Measurements from ENCODE around the gene UBE2C. TPM values are rescaled to one million over a fixed set of nuclear protein-coding genes. Genes with fewer than 3 reads are reported as not detected.
"Not testable (repeated sequence)": the region's sequence is repeated elsewhere in the genome, so short reads cannot be mapped to it uniquely, and the experiment has no call there.

UBE2C gene
- total and polyA plus RNA-seq, 5 donors from 2014 or later, result 1.2 to 10.0 (median 3.8) TPM

- H3K27me3 ChIP-seq (ENCODE audit: control insufficient read depth, insufficient read depth, low read length), result no peaks in the 10 kb centered on the region
- peaks cover 0 to 17% (median 8%) of the 10 kb centered on the region in 4 donors for H3K4me1 Mint-ChIP-seq
- H3K27ac Mint-ChIP-seq, result no peak overlapping the region
- H3K36me3 ChIP-seq (ENCODE audit: control insufficient read depth, insufficient read depth, low read length), result no peaks in the 10 kb centered on the region
- H3K27ac ChIP-seq (ENCODE audit: insufficient read depth, low read length, poor library complexity, severe bottlenecking), result no peak overlapping the region
- H3K27me3 Mint-ChIP-seq, result peaks cover 30% of the 10 kb centered on the region
- H3K36me3 Mint-ChIP-seq, result no peaks in the 10 kb centered on the region
- H3K4me1 ChIP-seq (ENCODE audit: control insufficient read depth, insufficient read depth, low read length, poor library complexity, severe bottlenecking), result peaks cover 13% of the 10 kb centered on the region
- no peak for ATAC-seq (ENCODE audit: low read depth in 2 of 2)
- no peak overlapping the region for H3K4me3 ChIP-seq (ENCODE audit: low read depth, low read length)
- H3K9me3 Mint-ChIP-seq, result peaks cover 0 to 2% (median 0%) of the 10 kb centered on the region in 7 donors
- no peaks in the 10 kb centered on the region for H3K9me3 ChIP-seq (ENCODE audit: control insufficient read depth in 2 of 2, low read length in 2 of 2)
- no peak for DNase-seq
- H3K4me3 Mint-ChIP-seq, result no peak overlapping the region
These were observed 15.3 kb downstream of the UBE2C start for GRCh38 chr20:45827712-45828111.

- H3K27ac Mint-ChIP-seq, result no peak overlapping the region
- H3K27me3 ChIP-seq (ENCODE audit: control insufficient read depth, insufficient read depth, low read length), result no peaks in the 10 kb centered on the region
- no peak for ATAC-seq (ENCODE audit: low read depth in 2 of 2)
These were observed 16.1 kb downstream of the UBE2C start for GRCh38 chr20:45828589-45828988.

GRCh38 chr20:45829673-45830106, 17.2 kb downstream of the UBE2C start:
- not testable (repeated sequence) for H3K27ac ChIP-seq (ENCODE audit: insufficient read depth, low read length, poor library complexity, severe bottlenecking); DNase-seq; H3K27ac Mint-ChIP-seq; H3K9me3 ChIP-seq (ENCODE audit: control insufficient read depth in 2 of 2, low read length in 2 of 2); H3K9me3 Mint-ChIP-seq; H3K4me3 ChIP-seq (ENCODE audit: low read depth, low read length); H3K27me3 ChIP-seq (ENCODE audit: control insufficient read depth, insufficient read depth, low read length); H3K36me3 Mint-ChIP-seq; ATAC-seq (ENCODE audit: low read depth in 2 of 2); H3K36me3 ChIP-seq (ENCODE audit: control insufficient read depth, insufficient read depth, low read length)
- Mint-ChIP-seq H3K27me3 (peaks cover 19% of the 10 kb centered on the region), H3K4me3 (peak overlapping the region in 1 of 4 donors; percentile 32), H3K4me1 (peaks cover 0 to 17% (median 5%) of the 10 kb centered on the region in 4 donors)
- peaks cover 18% of the 10 kb centered on the region for H3K4me1 ChIP-seq (ENCODE audit: control insufficient read depth, insufficient read depth, low read length, poor library complexity, severe bottlenecking)

More at GRCh38 chr20:45828589-45828988, 16.1 kb downstream of the UBE2C start:
- Histone ChIP-seq H3K27ac (ENCODE audit: insufficient read depth, low read length, poor library complexity, severe bottlenecking) (no peak overlapping the region), H3K4me1 (ENCODE audit: control insufficient read depth, insufficient read depth, low read length, poor library complexity, severe bottlenecking) (peaks cover 14% of the 10 kb centered on the region), H3K9me3 (ENCODE audit: control insufficient read depth in 2 of 2, low read length in 2 of 2) (no peaks in the 10 kb centered on the region), H3K36me3 (ENCODE audit: control insufficient read depth, insufficient read depth, low read length) (no peaks in the 10 kb centered on the region), H3K4me3 (ENCODE audit: low read depth, low read length) (no peak overlapping the region)
- Mint-ChIP-seq H3K4me1 (peaks cover 0 to 20% (median 10%) of the 10 kb centered on the region in 4 donors), H3K9me3 (peaks cover 0 to 2% (median 0%) of the 10 kb centered on the region in 7 donors), H3K27me3 (peaks cover 27% of the 10 kb centered on the region), H3K4me3 (no peak overlapping the region), H3K36me3 (no peaks in the 10 kb centered on the region)
- DNase-seq, result no peak

- Mint-ChIP-seq H3K27me3 (peaks cover 19% of the 10 kb centered on the region), H3K36me3 (no peaks in the 10 kb centered on the region), H3K4me1 (peaks cover 4 to 25% (median 10%) of the 10 kb centered on the region in 4 donors), H3K27ac (peak overlapping the region in 2 of 3 donors; percentile 29 to 87), H3K9me3 (peaks cover 0 to 2% (median 0%) of the 10 kb centered on the region in 7 donors), H3K4me3 (peak overlapping the region; percentile 78 to 97 (median 86))
- Histone ChIP-seq H3K36me3 (ENCODE audit: control insufficient read depth, insufficient read depth, low read length) (no peaks in the 10 kb centered on the region), H3K9me3 (ENCODE audit: control insufficient read depth in 2 of 2, low read length in 2 of 2) (no peaks in the 10 kb centered on the region), H3K4me1 (ENCODE audit: control insufficient read depth, insufficient read depth, low read length, poor library complexity, severe bottlenecking) (peaks cover 19% of the 10 kb centered on the region), H3K27ac (ENCODE audit: insufficient read depth, low read length, poor library complexity, severe bottlenecking) (no peak overlapping the region), H3K27me3 (ENCODE audit: control insufficient read depth, insufficient read depth, low read length) (no peaks in the 10 kb centered on the region), H3K4me3 (ENCODE audit: low read depth, low read length) (no peak overlapping the region)
- ATAC-seq (ENCODE audit: low read depth in 2 of 2) (no peak), DNase-seq (no peak)
These were observed 20.2 kb downstream of the UBE2C start for GRCh38 chr20:45832619-45833018.

GRCh38 chr20:45833030-45833882, 20.8 kb downstream of the UBE2C start, which contains the start of gene SNX21:
Gene SNX21 (plus strand): TSS chr20:45833799. CDS start chr20:45833920, 121 bp downstream.
- no peaks in the 10 kb centered on the region for H3K9me3 ChIP-seq (ENCODE audit: control insufficient read depth in 2 of 2, low read length in 2 of 2)
- no peaks in the 10 kb centered on the region for H3K36me3 Mint-ChIP-seq
- no peak within 1 kb of the TSS for H3K27ac ChIP-seq (ENCODE audit: insufficient read depth, low read length, poor library complexity, severe bottlenecking)
- H3K27ac Mint-ChIP-seq, result peak within 1 kb of the TSS; percentile 29 to 87 (median 83)
- DNase-seq (peak in 2 of 3 donors; percentile 20 to 31), ATAC-seq (ENCODE audit: low read depth in 2 of 2) (peak; percentile 56 to 64)
- peak within 1 kb of the TSS; percentile 78 to 97 (median 86) for H3K4me3 Mint-ChIP-seq
- peak within 1 kb of the TSS; percentile 79 for H3K4me3 ChIP-seq (ENCODE audit: low read depth, low read length)
- no peaks in the 10 kb centered on the region for H3K36me3 ChIP-seq (ENCODE audit: control insufficient read depth, insufficient read depth, low read length)
- peaks cover 17% of the 10 kb centered on the region for H3K27me3 Mint-ChIP-seq
- H3K9me3 Mint-ChIP-seq, result peaks cover 0 to 2% (median 0%) of the 10 kb centered on the region in 7 donors
- H3K27me3 ChIP-seq (ENCODE audit: control insufficient read depth, insufficient read depth, low read length), result no peaks in the 10 kb centered on the region
- H3K4me1 Mint-ChIP-seq, result peaks cover 4 to 25% (median 10%) of the 10 kb centered on the region in 4 donors
- peaks cover 19% of the 10 kb centered on the region for H3K4me1 ChIP-seq (ENCODE audit: control insufficient read depth, insufficient read depth, low read length, poor library complexity, severe bottlenecking)

GRCh38 chr20:45833883-45834796, 21.7 kb downstream of the UBE2C start:
- Mint-ChIP-seq H3K4me3 (peak overlapping the region; percentile 43 to 97 (median 82)), H3K9me3 (peaks cover 0 to 2% (median 0%) of the 10 kb centered on the region in 7 donors), H3K36me3 (no peaks in the 10 kb centered on the region), H3K27ac (peak overlapping the region in 2 of 3 donors; percentile 14 to 36), H3K4me1 (peaks cover 4 to 25% (median 10%) of the 10 kb centered on the region in 4 donors), H3K27me3 (peaks cover 15% of the 10 kb centered on the region)
- Histone ChIP-seq H3K9me3 (ENCODE audit: control insufficient read depth in 2 of 2, low read length in 2 of 2) (no peaks in the 10 kb centered on the region), H3K27ac (ENCODE audit: insufficient read depth, low read length, poor library complexity, severe bottlenecking) (no peak overlapping the region), H3K36me3 (ENCODE audit: control insufficient read depth, insufficient read depth, low read length) (no peaks in the 10 kb centered on the region), H3K4me3 (ENCODE audit: low read depth, low read length) (no peak overlapping the region), H3K27me3 (ENCODE audit: control insufficient read depth, insufficient read depth, low read length) (no peaks in the 10 kb centered on the region), H3K4me1 (ENCODE audit: control insufficient read depth, insufficient read depth, low read length, poor library complexity, severe bottlenecking) (peaks cover 19% of the 10 kb centered on the region)
- ATAC-seq (ENCODE audit: low read depth in 2 of 2) (peak; percentile 54 to 61), DNase-seq (peak; percentile 30 to 47 (median 37))

GRCh38 chr20:45834797-45835161, 22.3 kb downstream of the UBE2C start:
- H3K4me3 ChIP-seq (ENCODE audit: low read depth, low read length), result no peak overlapping the region
- peaks cover 19% of the 10 kb centered on the region for H3K4me1 ChIP-seq (ENCODE audit: control insufficient read depth, insufficient read depth, low read length, poor library complexity, severe bottlenecking)
- ATAC-seq (ENCODE audit: low read depth in 2 of 2), result no peak
- H3K9me3 Mint-ChIP-seq, result peaks cover 0 to 2% (median 0%) of the 10 kb centered on the region in 7 donors
- H3K27ac Mint-ChIP-seq, result no peak overlapping the region
- H3K36me3 ChIP-seq (ENCODE audit: control insufficient read depth, insufficient read depth, low read length), result no peaks in the 10 kb centered on the region
- no peak for DNase-seq
- H3K27me3 Mint-ChIP-seq, result peaks cover 14% of the 10 kb centered on the region
- H3K27me3 ChIP-seq (ENCODE audit: control insufficient read depth, insufficient read depth, low read length), result no peaks in the 10 kb centered on the region
- H3K9me3 ChIP-seq (ENCODE audit: control insufficient read depth in 2 of 2, low read length in 2 of 2), result no peaks in the 10 kb centered on the region
- peaks cover 4 to 25% (median 10%) of the 10 kb centered on the region in 4 donors for H3K4me1 Mint-ChIP-seq
- H3K4me3 Mint-ChIP-seq, result peak overlapping the region; percentile 43 to 85 (median 65)
- H3K36me3 Mint-ChIP-seq, result no peaks in the 10 kb centered on the region
- H3K27ac ChIP-seq (ENCODE audit: insufficient read depth, low read length, poor library complexity, severe bottlenecking), result no peak overlapping the region
